Subcutaneous abdominal adipose tissue (tissue), 5 donors: ENCODE measurements around the gene DCUN1D3.

Experiments
- H3K27ac ChIP-seq: one replicate; pipeline ENCODE4 v1.7.0; 2013; ENCODE audit warnings: low read depth, mild to moderate bottlenecking, inconsistent platforms, low read length, moderate library complexity
- H3K27me3 ChIP-seq, 5 donors: one replicate each; pipeline ENCODE4 v1.7.0; 2013; ENCODE audit warnings: low read length in 5 of 5, inconsistent platforms in 1 of 5; ENCODE audit not compliant: control insufficient read depth in 5 of 5, insufficient read depth in 4 of 5
- H3K36me3 ChIP-seq, 5 donors: one replicate each; pipeline ENCODE4 v1.7.0; 2013; ENCODE audit warnings: low read length in 5 of 5; ENCODE audit not compliant: control insufficient read depth in 5 of 5, insufficient read depth in 5 of 5
- H3K4me1 ChIP-seq, 5 donors: one replicate each; pipeline ENCODE4 v1.7.0; 2013; ENCODE audit warnings: low read length in 5 of 5, mild to moderate bottlenecking in 3 of 5, moderate library complexity in 1 of 5; ENCODE audit not compliant: control insufficient read depth in 5 of 5, insufficient read depth in 5 of 5
- H3K4me3 ChIP-seq, 5 donors: one replicate each; pipeline ENCODE4 v1.7.0; 2013; ENCODE audit warnings: low read length in 5 of 5, low read depth in 1 of 5
- H3K9ac ChIP-seq, 5 donors: one replicate each; pipeline ENCODE4 v1.7.0; 2013; ENCODE audit warnings: low read length in 5 of 5, mild to moderate bottlenecking in 4 of 5, moderate library complexity in 3 of 5
- H3K9me3 ChIP-seq, 5 donors: one replicate each; pipeline ENCODE4 v1.7.0; 2013; ENCODE audit warnings: low read length in 5 of 5; ENCODE audit not compliant: control insufficient read depth in 5 of 5
- donor health status: healthy.
- donor health status: healthy.
- donor health status: healthy.
- donor health status: healthy.
- donor health status: healthy.

DCUN1D3 gene

GRCh38 chr16:20859229-20859628 is 40.9 kb downstream of the DCUN1D3 start:
- H3K36me3 ChIP-seq: peaks cover 17 to 51% (median 35%) of the 10 kb centered on the region in 5 donors
- no peaks in the 10 kb centered on the region for H3K27me3 ChIP-seq
- H3K9ac ChIP-seq: no peak overlapping the region
- peak overlapping the region; percentile 74 for H3K27ac ChIP-seq
- H3K9me3 ChIP-seq: no peaks in the 10 kb centered on the region
- peaks cover 8 to 70% (median 67%) of the 10 kb centered on the region in 5 donors for H3K4me1 ChIP-seq
- no peak overlapping the region for H3K4me3 ChIP-seq

- peaks cover 17 to 44% (median 31%) of the 10 kb centered on the region in 5 donors for H3K36me3 ChIP-seq
- no peak overlapping the region for H3K9ac ChIP-seq
- H3K27ac ChIP-seq: peak overlapping the region; percentile 57
- H3K4me3 ChIP-seq: no peak overlapping the region
- no peaks in the 10 kb centered on the region for H3K9me3 ChIP-seq
- no peaks in the 10 kb centered on the region for H3K27me3 ChIP-seq
- peaks cover 8 to 81% (median 73%) of the 10 kb centered on the region in 5 donors for H3K4me1 ChIP-seq
These were observed 42.9 kb downstream of the DCUN1D3 start for GRCh38 chr16:20857281-20857680.

DNA sequence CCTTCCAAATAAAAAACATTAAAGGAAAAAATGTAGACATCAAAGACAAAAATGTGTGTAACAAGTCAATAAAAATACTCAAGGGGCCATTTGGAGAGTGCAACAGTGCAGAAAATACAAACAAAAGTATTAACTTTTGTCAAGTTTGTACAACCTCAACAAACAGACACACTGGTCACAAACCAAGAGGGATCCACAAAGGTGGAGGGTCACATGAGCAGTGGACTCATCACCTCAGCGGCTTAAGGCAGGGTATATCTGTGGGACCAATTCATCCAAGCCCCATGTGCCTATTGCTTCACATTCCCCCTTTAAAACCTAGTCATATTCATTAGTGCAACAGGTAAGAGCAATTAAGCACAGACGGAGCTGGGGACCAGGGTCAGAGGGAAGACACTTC is 45.2 kb downstream of the DCUN1D3 start:
- Histone ChIP-seq H3K27me3 (no peaks in the 10 kb centered on the region), H3K27ac (no peak overlapping the region), H3K9ac (no peak overlapping the region), H3K9me3 (no peaks in the 10 kb centered on the region), H3K36me3 (peaks cover 4 to 22% (median 13%) of the 10 kb centered on the region in 5 donors), H3K4me1 (peaks cover 15 to 82% (median 72%) of the 10 kb centered on the region in 5 donors), H3K4me3 (no peak overlapping the region)

DNA sequence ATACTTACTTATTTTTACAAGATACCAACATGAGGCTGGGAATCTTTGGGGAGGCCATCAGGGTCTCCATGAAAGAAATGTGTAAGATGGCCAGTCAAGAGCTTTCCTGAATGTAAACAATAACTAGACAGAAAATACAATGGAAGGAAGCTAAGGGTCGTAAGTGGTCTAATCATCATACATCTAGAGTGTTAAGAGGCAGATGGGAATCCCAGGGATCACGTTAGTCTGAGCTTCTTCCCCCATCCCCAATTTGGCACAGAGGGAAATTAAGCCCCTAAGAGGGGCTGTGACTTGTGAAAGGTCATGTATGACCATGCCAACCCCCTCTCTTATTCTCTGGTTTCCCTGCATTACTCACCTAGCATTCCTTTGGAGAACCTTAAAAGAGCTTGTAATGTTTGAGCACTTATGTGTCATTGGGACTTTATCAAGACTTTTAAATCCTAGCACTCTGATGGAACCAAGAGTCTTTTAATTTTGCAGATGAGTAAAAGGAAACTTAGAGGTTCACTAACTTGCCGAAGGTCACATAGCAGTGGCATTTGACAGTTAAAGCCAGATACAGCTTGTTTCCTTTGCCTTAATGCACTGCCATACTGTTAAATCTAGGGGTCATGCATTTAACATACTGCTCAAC is 46.1 kb downstream of the DCUN1D3 start:
- Histone ChIP-seq H3K9me3 (no peaks in the 10 kb centered on the region), H3K36me3 (peaks cover 0 to 16% (median 12%) of the 10 kb centered on the region in 5 donors)

GRCh38 chr16:20853143-20853542 is 47.0 kb downstream of the DCUN1D3 start:
- H3K4me3 ChIP-seq: no peak overlapping the region
- no peaks in the 10 kb centered on the region for H3K9me3 ChIP-seq
- H3K27me3 ChIP-seq: no peaks in the 10 kb centered on the region
- peak overlapping the region in 1 of 5 donors; percentile 11 for H3K9ac ChIP-seq
- H3K27ac ChIP-seq: peak overlapping the region; percentile 83
- peaks cover 12 to 81% (median 65%) of the 10 kb centered on the region in 5 donors for H3K4me1 ChIP-seq
- H3K36me3 ChIP-seq: peaks cover 0 to 16% (median 12%) of the 10 kb centered on the region in 5 donors

More for the DNA sequence above, 46.1 kb downstream of the DCUN1D3 start:
- H3K9ac ChIP-seq: no peak overlapping the region
- no peak overlapping the region for H3K4me3 ChIP-seq
- H3K27me3 ChIP-seq: no peaks in the 10 kb centered on the region
- peaks cover 12 to 82% (median 68%) of the 10 kb centered on the region in 5 donors for H3K4me1 ChIP-seq
- H3K27ac ChIP-seq: peak overlapping the region; percentile 83

DNA sequence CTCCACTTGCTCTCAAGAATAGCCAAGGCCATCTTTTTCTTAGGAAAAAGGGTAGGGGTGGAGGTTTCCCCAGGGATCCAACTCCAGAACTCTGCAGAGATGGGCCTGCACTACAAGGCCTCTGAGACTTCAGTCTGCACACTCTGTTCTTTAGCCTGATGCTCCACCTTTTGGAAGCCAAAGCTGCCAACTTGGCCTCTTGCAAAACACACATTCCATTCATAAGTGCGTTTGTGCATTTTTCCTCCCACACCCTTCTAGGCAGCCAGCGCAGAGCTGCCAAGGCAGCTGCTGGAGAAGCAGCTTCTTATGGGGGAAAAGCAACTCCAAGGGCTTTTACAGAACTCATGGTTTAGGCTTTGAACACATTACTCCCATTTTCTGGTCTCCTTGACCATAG is 48.6 kb downstream of the DCUN1D3 start:
- H3K4me3 ChIP-seq: no peak overlapping the region
- H3K36me3 ChIP-seq: peaks cover 0 to 12% (median 9%) of the 10 kb centered on the region in 5 donors
- peak overlapping the region in 1 of 5 donors; percentile 27 for H3K9ac ChIP-seq
- no peaks in the 10 kb centered on the region for H3K27me3 ChIP-seq
- H3K27ac ChIP-seq: peak overlapping the region; percentile 83
- no peaks in the 10 kb centered on the region for H3K9me3 ChIP-seq
- H3K4me1 ChIP-seq: peaks cover 12 to 68% (median 57%) of the 10 kb centered on the region in 5 donors

- peaks cover 12 to 62% (median 51%) of the 10 kb centered on the region in 5 donors for H3K4me1 ChIP-seq
- no peaks in the 10 kb centered on the region for H3K27me3 ChIP-seq
- H3K9ac ChIP-seq: peak overlapping the region in 2 of 5 donors; percentile 27 to 39
- H3K27ac ChIP-seq: peak overlapping the region; percentile 83
- H3K9me3 ChIP-seq: no peaks in the 10 kb centered on the region
- H3K4me3 ChIP-seq: no peak overlapping the region
- peaks cover 0 to 11% (median 9%) of the 10 kb centered on the region in 5 donors for H3K36me3 ChIP-seq
These were observed 49.2 kb downstream of the DCUN1D3 start for GRCh38 chr16:20850981-20851380.

DNA sequence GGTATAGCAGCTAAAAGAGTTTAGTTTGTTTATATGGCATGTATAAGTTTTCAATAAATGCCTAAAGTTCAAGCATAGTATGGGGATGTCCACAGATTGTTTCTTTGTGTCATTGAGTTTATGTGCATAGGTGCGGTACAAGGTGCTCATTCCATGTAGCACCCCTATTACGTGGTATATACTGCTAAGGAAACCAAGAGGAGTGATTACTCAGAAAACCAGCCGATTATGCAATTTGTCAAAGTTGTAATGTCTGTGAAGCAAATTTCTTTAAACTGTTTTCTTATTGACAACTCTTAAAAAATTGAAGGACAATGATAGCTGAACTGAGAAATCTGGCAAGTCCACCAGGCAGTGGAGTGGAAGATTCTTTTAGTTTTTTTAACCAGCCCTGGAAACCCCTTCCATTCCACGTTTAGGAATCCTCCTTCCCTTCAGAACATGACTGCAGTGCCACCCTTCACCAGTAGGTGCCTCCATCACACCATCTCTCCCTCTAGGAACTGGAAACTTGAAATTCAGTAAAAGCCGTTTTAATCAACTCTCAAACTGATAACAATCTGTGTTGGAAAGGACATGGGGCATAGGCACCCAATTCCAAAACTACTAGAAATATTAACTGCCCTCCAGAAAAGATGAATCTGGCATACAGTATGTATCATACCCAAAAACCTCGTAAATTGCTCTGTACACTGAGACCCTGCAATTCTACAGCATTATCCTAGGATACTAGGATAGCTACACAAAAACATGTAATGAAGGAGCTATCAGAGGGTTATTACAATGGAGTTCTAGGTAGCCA is 50.4 kb downstream of the DCUN1D3 start:
- peaks cover 12 to 56% (median 50%) of the 10 kb centered on the region in 5 donors for H3K4me1 ChIP-seq
- no peaks in the 10 kb centered on the region for H3K9me3 ChIP-seq
- no peaks in the 10 kb centered on the region for H3K27me3 ChIP-seq
- peak overlapping the region; percentile 83 for H3K27ac ChIP-seq
- peak overlapping the region; percentile 4 to 66 (median 31) for H3K9ac ChIP-seq
- peaks cover 0 to 3% (median 0%) of the 10 kb centered on the region in 5 donors for H3K36me3 ChIP-seq
- no peak overlapping the region for H3K4me3 ChIP-seq

DNA sequence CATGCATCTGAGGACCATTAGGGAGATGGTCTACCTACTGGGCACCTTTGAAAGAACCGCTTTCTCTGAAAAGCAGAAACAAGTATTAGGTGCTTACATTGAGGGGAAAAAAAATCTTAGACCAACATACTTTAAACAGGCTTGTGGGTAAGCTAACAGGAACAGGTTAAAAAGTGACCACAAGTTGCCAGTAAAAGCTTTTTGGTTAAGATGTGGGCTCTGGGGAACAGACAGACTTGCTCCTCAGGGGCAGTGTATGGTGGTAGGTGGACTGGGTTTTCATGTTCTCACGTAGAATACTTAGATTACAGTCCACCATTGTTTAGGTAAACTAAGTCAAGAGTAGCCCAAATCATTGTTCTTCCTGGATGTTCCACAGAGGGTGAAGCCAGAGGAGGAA is 52.6 kb downstream of the DCUN1D3 start:
- no peak overlapping the region for H3K9ac ChIP-seq
- H3K4me3 ChIP-seq: no peak overlapping the region
- no peaks in the 10 kb centered on the region for H3K9me3 ChIP-seq
- H3K27me3 ChIP-seq: no peaks in the 10 kb centered on the region
- peaks cover 0 to 4% (median 0%) of the 10 kb centered on the region in 5 donors for H3K36me3 ChIP-seq
- H3K4me1 ChIP-seq: peaks cover 12 to 34% (median 30%) of the 10 kb centered on the region in 5 donors
- H3K27ac ChIP-seq: no peak overlapping the region

GRCh38 chr16:20846551-20846950 is 53.6 kb downstream of the DCUN1D3 start:
- Histone ChIP-seq H3K36me3 (peaks cover 0 to 4% (median 0%) of the 10 kb centered on the region in 5 donors), H3K9ac (no peak overlapping the region), H3K4me1 (peaks cover 9 to 25% (median 21%) of the 10 kb centered on the region in 5 donors), H3K9me3 (no peaks in the 10 kb centered on the region), H3K27ac (no peak overlapping the region), H3K4me3 (no peak overlapping the region), H3K27me3 (no peaks in the 10 kb centered on the region)
